Cardiac fibroblast (primary cell): Measurements from ENCODE around the gene RASD2.

ENCODE experiments used
- DNase-seq, 2 donors: peaks; one replicate each; pipeline versions ENCODE4 v3.0.0 to v3.0.0-alpha.2; 2010; ENCODE audit warnings: low read depth in 2 of 2
- H3K4me3 ChIP-seq, 2 donors: replicated peaks in 1 of 2; 1 replicate in 1 of 2; 2 replicates in 1 of 2; pipeline ENCODE4 v1.5.1; 2011; ENCODE audit warnings: low read depth in 2 of 2, low read length in 2 of 2, mild to moderate bottlenecking in 2 of 2, moderate library complexity in 1 of 2
- CTCF ChIP-seq: IDR thresholded peaks from one replicate; pipeline ENCODE4 v1.5.1; 2011; ENCODE audit warnings: low read depth, mild to moderate bottlenecking, low read length, inconsistent platforms

The RASD2 gene

GRCh38 chr22:35519306-35520000, 21.2 kb upstream of the RASD2 start:
- no peak for TF ChIP-seq CTCF

GRCh38 chr22:35521358-35522224, 19.0 kb upstream of the RASD2 start:
- no peak overlapping the region for H3K4me3 ChIP-seq
- no peak for DNase-seq
- TF ChIP-seq CTCF = no peak

More at GRCh38 chr22:35519306-35520000, 21.2 kb upstream of the RASD2 start:
- DNase-seq = no peak
- no peak overlapping the region for H3K4me3 ChIP-seq

- no peak for TF ChIP-seq CTCF
- no peak overlapping the region for H3K4me3 ChIP-seq
- no peak for DNase-seq
These were observed 18.1 kb upstream of the RASD2 start for GRCh38 chr22:35522225-35523149.

GRCh38 chr22:35523167-35523947, 17.3 kb upstream of the RASD2 start:
- no peak for TF ChIP-seq CTCF
- no peak overlapping the region for H3K4me3 ChIP-seq
- DNase-seq = no peak

- no peak overlapping the region for H3K4me3 ChIP-seq
- no peak for TF ChIP-seq CTCF
- DNase-seq = no peak
These were observed 15.5 kb upstream of the RASD2 start for GRCh38 chr22:35524966-35525686.
